ENCODE results near the gene MYL9.

MYL9 gene

GRCh38 chr20:36593347-36593929, 52.1 kb downstream of the MYL9 start:
- H4K20me1 ChIP-seq: peaks cover 0 to 71% (median 69%) of the 10 kb centered on the region in 11 experiments; a peak in 20 of 22 replicates
- H3K4me2 ChIP-seq: peak overlapping the region in 8 of 11 experiments; percentile 2 to 86 (median 36); a peak in 11 of 22 replicates
- peak overlapping the region in 1 of 11 experiments; percentile 21; a peak in 2 of 22 replicates for H3K9ac ChIP-seq
- H3K27ac ChIP-seq: peak overlapping the region in 8 of 11 experiments; percentile 16 to 56 (median 40); a peak in 16 of 22 replicates
- TF ChIP-seq Cebpa-rat (IDR thresholded peaks at IDR 0.05): no peak
- peaks cover 48 to 77% (median 60%) of the 10 kb centered on the region in 10 experiments for H3K4me1 ChIP-seq
- H3K9me3 ChIP-seq (replicated peaks in 1 of 11): no peaks in the 10 kb centered on the region
- no peak overlapping the region for H3K4me3 ChIP-seq
- H3K27me3 ChIP-seq: no peaks in the 10 kb centered on the region
- H3K36me3 ChIP-seq: peaks cover 16 to 87% (median 69%) of the 10 kb centered on the region in 11 experiments

GRCh38 chr20:36599912-36600345, 58.6 kb downstream of the MYL9 start:
- H3K27ac ChIP-seq: peak overlapping the region; percentile 49 to 79 (median 75); a peak in 21 of 22 replicates
- H3K4me2 ChIP-seq: peak overlapping the region; percentile 38 to 83 (median 63)
- H3K9ac ChIP-seq: peak overlapping the region; percentile 29 to 65 (median 50); a peak in 19 of 22 replicates
- H4K20me1 ChIP-seq: peaks cover 0 to 6% (median 5%) of the 10 kb centered on the region in 11 experiments; a peak in 12 of 22 replicates
- H3K36me3 ChIP-seq: peaks cover 0 to 23% (median 5%) of the 10 kb centered on the region in 11 experiments; a peak in 8 of 22 replicates
- no peak for TF ChIP-seq Cebpa-rat (IDR thresholded peaks at IDR 0.05)
- H3K9me3 ChIP-seq (replicated peaks in 1 of 11): no peaks in the 10 kb centered on the region
- H3K27me3 ChIP-seq: no peaks in the 10 kb centered on the region
- H3K4me3 ChIP-seq: peak overlapping the region in 1 of 10 experiments; percentile 12; a peak in 2 of 20 replicates
- H3K4me1 ChIP-seq: peaks cover 68 to 89% (median 85%) of the 10 kb centered on the region in 10 experiments

Data from BLaER1 treated with 17β-estradiol and CSF1 and Interleukin-3, amounts not matched to agents 10 nM and 100 nM (cell line).